Upper lobe of left lung (tissue), 4 donors: Measurements from ENCODE around the gene PRLR.

ENCODE experiments used
- POLR2A ChIP-seq, 4 donors: fragments of 450-650 bp; IDR thresholded peaks; one replicate each; pipeline ENCODE4 v1.5.1; 2016 to 2017; ENCODE audit warnings: antibody characterized with exemption in 4 of 4, mild to moderate bottlenecking in 2 of 4
- TF ChIP-seq, protein P1 (sequence below), 6 experiments: fragments of 450-650 bp in 4 of 6; fragments of 200-600 bp in 2 of 6; sonication (generic) in 2 of 6; IDR thresholded peaks; one replicate each; pipeline ENCODE4 v1.5.1; 2016 to 2019; ENCODE audit warnings: antibody characterized with exemption in 6 of 6

GRCh38 chr5:35094948-35095347 lies 135.3 kb downstream of the PRLR start:
- TF ChIP-seq, protein P1, sequence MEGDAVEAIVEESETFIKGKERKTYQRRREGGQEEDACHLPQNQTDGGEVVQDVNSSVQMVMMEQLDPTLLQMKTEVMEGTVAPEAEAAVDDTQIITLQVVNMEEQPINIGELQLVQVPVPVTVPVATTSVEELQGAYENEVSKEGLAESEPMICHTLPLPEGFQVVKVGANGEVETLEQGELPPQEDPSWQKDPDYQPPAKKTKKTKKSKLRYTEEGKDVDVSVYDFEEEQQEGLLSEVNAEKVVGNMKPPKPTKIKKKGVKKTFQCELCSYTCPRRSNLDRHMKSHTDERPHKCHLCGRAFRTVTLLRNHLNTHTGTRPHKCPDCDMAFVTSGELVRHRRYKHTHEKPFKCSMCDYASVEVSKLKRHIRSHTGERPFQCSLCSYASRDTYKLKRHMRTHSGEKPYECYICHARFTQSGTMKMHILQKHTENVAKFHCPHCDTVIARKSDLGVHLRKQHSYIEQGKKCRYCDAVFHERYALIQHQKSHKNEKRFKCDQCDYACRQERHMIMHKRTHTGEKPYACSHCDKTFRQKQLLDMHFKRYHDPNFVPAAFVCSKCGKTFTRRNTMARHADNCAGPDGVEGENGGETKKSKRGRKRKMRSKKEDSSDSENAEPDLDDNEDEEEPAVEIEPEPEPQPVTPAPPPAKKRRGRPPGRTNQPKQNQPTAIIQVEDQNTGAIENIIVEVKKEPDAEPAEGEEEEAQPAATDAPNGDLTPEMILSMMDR (IDR thresholded peaks at IDR 0.05) = no peak
- no peak for TF ChIP-seq POLR2A (IDR thresholded peaks at IDR 0.05)
